Esophagus muscularis mucosa (tissue), 4 donors: ENCODE measurements around the gene STAP1. TPM values are rescaled to one million over a fixed set of nuclear protein-coding genes. Genes with fewer than 3 reads are reported as not detected.

Experiments used
- DNase-seq: peaks from one replicate; pipeline ENCODE4 v3.0.0-alpha.2; 2017; ENCODE audit errors: extremely low spot score
- H3K27ac ChIP-seq, 4 donors: fragments of 200-600 bp; sonication (generic); replicated peaks in 1 of 4; 1 replicate in 3 of 4; 2 replicates in 1 of 4; pipeline ENCODE4 v1.5.1; 2016 to 2019; ENCODE audit warnings: mild to moderate bottlenecking in 1 of 4
- H3K27me3 ChIP-seq, 4 donors: fragments of 200-600 bp; sonication (generic); one replicate each; pipeline versions ENCODE4 v1.5.1 to v1.6.0; 2016 to 2019
- H3K36me3 ChIP-seq, 4 donors: fragments of 200-600 bp; sonication (generic); one replicate each; pipeline ENCODE4 v1.5.1; 2016 to 2019
- H3K4me1 ChIP-seq, 4 donors: fragments of 200-600 bp; sonication (generic); one replicate each; pipeline ENCODE4 v1.5.1; 2016 to 2019
- H3K4me3 ChIP-seq, 4 donors: fragments of 200-600 bp; sonication (generic); 1 replicate in 2 of 4; 2 replicates in 2 of 4; pipeline ENCODE4 v1.5.1; 2016 to 2019; ENCODE audit warnings: mild to moderate bottlenecking in 4 of 4, moderate library complexity in 1 of 4
- H3K9me3 ChIP-seq, 4 donors: fragments of 200-600 bp; sonication (generic); 1 replicate in 3 of 4; 2 replicates in 1 of 4; pipeline ENCODE4 v1.5.1; 2016 to 2019
- EP300 ChIP-seq: sonication (generic); formaldehyde crosslinking; IDR thresholded peaks from one replicate; pipeline ENCODE4 v1.6.1; 2017; ENCODE audit warnings: antibody characterized with exemption
- POLR2A ChIP-seq: fragments of 450-650 bp; IDR thresholded peaks from one replicate; pipeline ENCODE4 v1.6.1; 2017; ENCODE audit warnings: antibody characterized with exemption, moderate library complexity, mild to moderate bottlenecking, low read depth
- POLR2AphosphoS5 ChIP-seq, 2 donors: sonication (generic); formaldehyde crosslinking; IDR thresholded peaks; one replicate each; pipeline ENCODE4 v1.6.1; 2017; ENCODE audit warnings: antibody characterized with exemption in 2 of 2
- WGBS: methylation state at CpG from one replicate; pipeline ENCODE4 v1.1.5; 2018; 5-methylcytosine and 5-hydroxymethylcytosine counted together
- intact Hi-C: fragments of 100-400 bp; cut with DNase I; formaldehyde crosslinking; loops from one replicate; pipeline ENCODE4 v1.15.1; 2023
- total RNA-seq, 4 donors: library from RNA; depleted of rRNA; stranded (reverse); fragments of >200 nt; gene quantifications; one replicate each; pipeline versions ENCODE4 v1.1.0 to v1.2.1, GENCODE V29; 2016
- TF ChIP-seq, protein P1 (sequence below), 3 experiments: fragments of 200-600 bp in 2 of 3; fragments of 450-650 bp in 1 of 3; sonication (generic) in 2 of 3; IDR thresholded peaks; one replicate each; pipeline ENCODE4 v1.5.1; 2017 to 2019; ENCODE audit warnings: antibody characterized with exemption in 3 of 3, mild to moderate bottlenecking in 2 of 3, moderate library complexity in 1 of 3

STAP1 gene, protein sequence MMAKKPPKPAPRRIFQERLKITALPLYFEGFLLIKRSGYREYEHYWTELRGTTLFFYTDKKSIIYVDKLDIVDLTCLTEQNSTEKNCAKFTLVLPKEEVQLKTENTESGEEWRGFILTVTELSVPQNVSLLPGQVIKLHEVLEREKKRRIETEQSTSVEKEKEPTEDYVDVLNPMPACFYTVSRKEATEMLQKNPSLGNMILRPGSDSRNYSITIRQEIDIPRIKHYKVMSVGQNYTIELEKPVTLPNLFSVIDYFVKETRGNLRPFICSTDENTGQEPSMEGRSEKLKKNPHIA
- total RNA-seq, result 1 to 10 TPM in 1 of 4 donors, under 1 TPM in 1, not detected in 2; 0.42 to 1.2 TPM

DNA sequence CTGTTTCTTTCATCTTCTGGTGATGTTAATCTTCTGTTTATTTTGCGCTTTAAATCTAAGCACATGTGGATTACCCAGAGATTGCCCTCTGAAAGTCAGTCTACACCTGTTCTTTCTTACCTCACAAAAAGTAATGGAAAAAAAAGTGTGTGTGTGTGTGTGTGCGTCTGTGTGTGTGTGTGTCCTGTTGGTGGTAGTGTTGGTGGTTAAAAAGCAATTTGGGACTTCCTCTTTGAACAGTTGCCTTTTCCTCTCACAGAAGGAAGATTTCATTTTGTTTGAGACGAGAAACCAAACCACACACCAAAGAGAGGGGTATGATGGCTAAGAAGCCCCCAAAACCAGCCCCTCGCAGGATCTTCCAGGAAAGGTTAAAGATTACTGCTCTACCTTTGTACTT lies at the start of gene STAP1:
STAP1 (plus strand) TSS at position 235 of the 400 bp plus-strand sequence; CDS start at position 318, 83 bp downstream.
- Histone ChIP-seq H3K4me1 (no peaks in the 10 kb centered on the region), H3K36me3 (no peaks in the 10 kb centered on the region), H3K4me3 (no peak within 1 kb of the TSS), H3K9me3 (no peaks in the 10 kb centered on the region), H3K27me3 (no peaks in the 10 kb centered on the region), H3K27ac (no peak within 1 kb of the TSS)
- intact Hi-C loops, result no loop called here
- DNase-seq, result no peak
- TF ChIP-seq, protein P1, sequence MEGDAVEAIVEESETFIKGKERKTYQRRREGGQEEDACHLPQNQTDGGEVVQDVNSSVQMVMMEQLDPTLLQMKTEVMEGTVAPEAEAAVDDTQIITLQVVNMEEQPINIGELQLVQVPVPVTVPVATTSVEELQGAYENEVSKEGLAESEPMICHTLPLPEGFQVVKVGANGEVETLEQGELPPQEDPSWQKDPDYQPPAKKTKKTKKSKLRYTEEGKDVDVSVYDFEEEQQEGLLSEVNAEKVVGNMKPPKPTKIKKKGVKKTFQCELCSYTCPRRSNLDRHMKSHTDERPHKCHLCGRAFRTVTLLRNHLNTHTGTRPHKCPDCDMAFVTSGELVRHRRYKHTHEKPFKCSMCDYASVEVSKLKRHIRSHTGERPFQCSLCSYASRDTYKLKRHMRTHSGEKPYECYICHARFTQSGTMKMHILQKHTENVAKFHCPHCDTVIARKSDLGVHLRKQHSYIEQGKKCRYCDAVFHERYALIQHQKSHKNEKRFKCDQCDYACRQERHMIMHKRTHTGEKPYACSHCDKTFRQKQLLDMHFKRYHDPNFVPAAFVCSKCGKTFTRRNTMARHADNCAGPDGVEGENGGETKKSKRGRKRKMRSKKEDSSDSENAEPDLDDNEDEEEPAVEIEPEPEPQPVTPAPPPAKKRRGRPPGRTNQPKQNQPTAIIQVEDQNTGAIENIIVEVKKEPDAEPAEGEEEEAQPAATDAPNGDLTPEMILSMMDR (IDR thresholded peaks at IDR 0.05), result no peak
- no peak for TF ChIP-seq POLR2A
- no peak for TF ChIP-seq POLR2AphosphoS5 (IDR thresholded peaks at IDR 0.05)
- TF ChIP-seq EP300, result no peak
- 74% methylated on average over 4 of the region's 4 CpGs for WGBS

DNA sequence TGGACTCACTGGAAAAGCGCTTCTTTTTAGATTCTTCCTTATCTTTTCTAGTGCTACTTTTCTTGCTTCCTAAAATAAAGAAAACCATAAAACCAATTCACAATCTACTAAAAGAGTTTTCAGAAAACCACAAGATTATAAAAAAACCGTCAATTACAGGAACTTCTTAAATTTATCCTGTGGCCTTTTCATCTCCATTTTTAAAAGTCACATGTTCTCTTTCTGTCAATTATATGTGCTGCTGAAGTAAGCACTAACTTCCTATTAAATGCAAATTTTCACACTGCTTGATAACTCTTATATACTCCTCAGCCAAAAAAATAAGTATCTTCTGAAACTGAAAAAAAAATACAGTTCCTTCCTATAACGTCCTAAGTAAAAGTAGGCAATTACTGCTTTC lies 46.0 kb upstream of the STAP1 start:
- Histone ChIP-seq H3K36me3 (peaks cover 31 to 80% (median 53%) of the 10 kb centered on the region in 4 donors), H3K9me3 (no peaks in the 10 kb centered on the region), H3K4me1 (no peaks in the 10 kb centered on the region), H3K27me3 (no peaks in the 10 kb centered on the region), H3K4me3 (no peak overlapping the region), H3K27ac (no peak overlapping the region)
- TF ChIP-seq EP300 (no peak), POLR2A (no peak), POLR2AphosphoS5 (IDR thresholded peaks at IDR 0.05) (no peak)
- TF ChIP-seq, protein P1 (IDR thresholded peaks at IDR 0.05), result no peak
- DNase-seq, result no peak
- intact Hi-C loops, result no loop called here
- WGBS, result 77% methylated on average over 3 of the region's 3 CpGs

DNA sequence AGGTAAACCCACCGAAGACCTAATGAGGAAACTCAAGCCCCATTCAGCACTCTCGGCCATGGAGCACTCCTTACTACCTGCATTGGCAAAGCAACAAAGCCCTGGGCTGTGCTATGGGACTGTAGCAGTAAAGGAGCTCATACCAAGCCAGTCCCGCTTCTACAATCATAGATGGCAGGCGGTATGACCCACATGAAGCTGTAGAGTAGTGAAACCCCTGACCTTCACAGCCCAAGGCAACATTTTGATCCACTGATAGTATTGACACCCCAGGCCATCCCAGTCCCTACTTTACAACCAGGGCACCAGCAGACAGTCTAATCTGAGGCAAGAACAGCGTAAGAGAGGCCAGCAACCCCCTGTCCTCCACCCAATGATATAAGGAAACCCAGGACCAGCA lies 38.4 kb upstream of the STAP1 start:
- DNase-seq, result no peak
- H3K27ac ChIP-seq, result no peak overlapping the region
- intact Hi-C loops, result no loop called here
- WGBS, result 97% methylated on average over 5 of the region's 5 CpGs
- no peaks in the 10 kb centered on the region for H3K9me3 ChIP-seq
- H3K4me3 ChIP-seq, result no peak overlapping the region
- no peak for TF ChIP-seq POLR2A
- TF ChIP-seq POLR2AphosphoS5 (IDR thresholded peaks at IDR 0.05), result no peak
- TF ChIP-seq, protein P1 (IDR thresholded peaks at IDR 0.05), result no peak
- TF ChIP-seq EP300, result no peak
- H3K27me3 ChIP-seq, result no peaks in the 10 kb centered on the region
- peaks cover 0 to 36% (median 14%) of the 10 kb centered on the region in 4 donors for H3K36me3 ChIP-seq
- peaks cover 3 to 20% (median 11%) of the 10 kb centered on the region in 4 donors for H3K4me1 ChIP-seq

DNA sequence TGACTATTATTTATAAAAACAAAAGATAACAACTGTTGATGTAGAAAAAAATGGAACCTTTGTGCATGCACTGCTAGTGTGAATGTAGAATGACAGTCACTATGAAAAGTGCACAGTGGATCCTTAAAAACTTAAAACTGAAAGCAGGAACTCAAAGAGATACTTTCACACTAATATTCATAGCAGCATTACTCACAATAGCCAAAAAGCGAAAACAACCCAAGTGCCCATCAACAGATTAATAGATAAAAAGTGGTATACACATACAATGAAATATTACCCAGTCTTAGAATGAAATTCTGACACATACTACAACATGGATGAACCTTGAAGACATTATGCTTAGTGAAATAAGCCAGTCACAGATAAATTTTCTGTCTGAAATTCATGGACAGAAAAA lies 37.0 kb upstream of the STAP1 start:
- H3K4me3 ChIP-seq, result no peak overlapping the region
- no peaks in the 10 kb centered on the region for H3K27me3 ChIP-seq
- H3K4me1 ChIP-seq, result peaks cover 3 to 20% (median 11%) of the 10 kb centered on the region in 4 donors
- TF ChIP-seq, protein P1 (IDR thresholded peaks at IDR 0.05), result no peak
- TF ChIP-seq POLR2A, result no peak
- no peak for TF ChIP-seq EP300
- TF ChIP-seq POLR2AphosphoS5 (IDR thresholded peaks at IDR 0.05), result no peak
- no peaks in the 10 kb centered on the region for H3K9me3 ChIP-seq
- 100% methylated on average over 1 of the region's 1 CpG for WGBS
- intact Hi-C loops, result no loop called here
- no peak overlapping the region for H3K27ac ChIP-seq
- no peak for DNase-seq
- H3K36me3 ChIP-seq, result peaks cover 0 to 28% (median 12%) of the 10 kb centered on the region in 4 donors
